HG03039 (cell line): Measurements from ENCODE around the gene ZFP62.
A peak's percentile ranks its signal among the peaks of the same experiment; 100 is the strongest.

Experiments
- ATAC-seq: cut with Tn5 transposase; IDR thresholded peaks from one replicate; pipeline ENCODE4 v1.9.1; 2021; ENCODE audit warnings: mild to moderate bottlenecking, moderate library complexity; ENCODE audit not compliant: unreplicated experiment

Gene ZFP62

GRCh38 chr5:180811623-180812124 is 49.4 kb downstream of the ZFP62 start:
- ATAC-seq: no peak

- no peak for ATAC-seq
These were observed 50.0 kb downstream of the ZFP62 start for GRCh38 chr5:180810959-180811622.

GRCh38 chr5:180810210-180810958 is 50.7 kb downstream of the ZFP62 start:
- peak; percentile 64 for ATAC-seq

- ATAC-seq: peak; percentile 58
These were observed 51.5 kb downstream of the ZFP62 start for GRCh38 chr5:180809403-180810209.

- no peak for ATAC-seq
These were observed 52.5 kb downstream of the ZFP62 start for GRCh38 chr5:180808461-180809000.

GRCh38 chr5:180807654-180808414 is 53.2 kb downstream of the ZFP62 start:
- no peak for ATAC-seq

GRCh38 chr5:180807046-180807445 is 54.0 kb downstream of the ZFP62 start:
- no peak for ATAC-seq

- ATAC-seq: no peak
These were observed 54.6 kb downstream of the ZFP62 start for GRCh38 chr5:180806351-180807011.

- ATAC-seq: no peak
These were observed 56.9 kb downstream of the ZFP62 start for GRCh38 chr5:180804129-180804618.

- ATAC-seq: peak; percentile 47
These were observed 57.6 kb downstream of the ZFP62 start for GRCh38 chr5:180803181-180804128.

GRCh38 chr5:180802325-180803180 is 58.5 kb downstream of the ZFP62 start, which contains the start of gene MGAT1:
MGAT1 (minus strand) TSS chr5:180802806; CDS start chr5:180792971, 9,835 bp downstream.
- ATAC-seq: peak; percentile 51

GRCh38 chr5:180801596-180802324 is 59.3 kb downstream of the ZFP62 start:
- no peak for ATAC-seq

GRCh38 chr5:180799902-180800801 is 60.9 kb downstream of the ZFP62 start:
- ATAC-seq: no peak

- ATAC-seq: no peak
These were observed 61.9 kb downstream of the ZFP62 start for GRCh38 chr5:180799194-180799593.

GRCh38 chr5:180798193-180798592 is 62.9 kb downstream of the ZFP62 start:
- no peak for ATAC-seq
